Fibroblast of villous mesenchyme (primary cell): ENCODE results near the gene IFRD2. TPM values are rescaled to one million over a fixed set of nuclear protein-coding genes. Genes with fewer than 3 reads are reported as not detected.

Experiments used
- DNase-seq: peaks from one replicate; pipeline ENCODE4 v3.0.0-alpha.2; 2010; ENCODE audit warnings: low read depth
- H3K4me3 ChIP-seq: 2 replicates; pipeline ENCODE4 v1.5.1; 2011; ENCODE audit warnings: low read depth, mild to moderate bottlenecking, low read length
- total RNA-seq: library from RNA; depleted of rRNA; stranded (reverse); fragments of >200 nt; gene quantifications from 2 replicates; pipeline ENCODE4 v1.2.3, GENCODE V29; 2012
- TF ChIP-seq, protein P1 (sequence below): IDR thresholded peaks from 2 replicates; pipeline ENCODE4 v1.5.1; 2012; ENCODE audit warnings: low read depth, mild to moderate bottlenecking, low read length; ENCODE audit not compliant: insufficient read depth

The IFRD2 gene
- total RNA-seq, 1 donor: 82.0 TPM

DNA sequence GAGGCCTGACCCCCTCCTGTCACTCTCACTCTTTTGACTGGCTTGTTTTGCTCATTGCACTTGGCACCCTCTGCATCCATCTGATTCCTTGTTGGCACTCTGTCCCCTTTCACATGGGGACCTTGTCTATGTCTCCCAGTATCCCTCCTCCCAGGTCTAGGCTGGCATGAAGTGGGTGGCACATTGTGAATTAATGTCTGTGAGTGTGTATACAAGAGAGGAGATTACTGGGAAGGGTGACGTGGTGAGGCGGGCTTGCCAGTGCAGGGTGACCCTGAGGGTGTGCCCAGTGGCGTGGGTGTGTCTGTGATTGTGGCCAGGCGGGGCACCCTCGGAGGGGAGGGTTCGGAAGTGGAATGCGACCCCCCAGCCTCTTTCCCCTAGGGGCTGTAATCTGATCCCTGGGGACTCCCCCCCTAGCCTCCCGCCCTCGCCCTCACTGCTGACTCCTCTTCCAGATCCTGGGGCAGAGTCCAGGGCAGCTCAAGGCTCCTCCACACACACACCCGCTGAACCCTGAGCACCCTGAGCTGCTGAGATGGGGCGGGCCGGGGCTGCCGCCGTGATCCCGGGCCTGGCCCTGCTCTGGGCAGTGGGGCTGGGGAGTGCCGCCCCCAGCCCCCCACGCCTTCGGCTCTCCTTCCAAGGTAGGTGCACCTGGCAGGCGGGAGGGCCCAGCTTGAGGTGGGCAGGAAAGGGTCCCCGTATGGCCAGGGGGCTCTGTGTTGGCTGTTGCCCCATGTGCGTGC lies 23.4 kb downstream of the IFRD2 start, which contains the start of gene SEMA3B:
SEMA3B (plus strand) TSS at position 445 of the 749 bp plus-strand sequence; CDS start at position 539, 94 bp downstream.
- TF ChIP-seq, protein P1, sequence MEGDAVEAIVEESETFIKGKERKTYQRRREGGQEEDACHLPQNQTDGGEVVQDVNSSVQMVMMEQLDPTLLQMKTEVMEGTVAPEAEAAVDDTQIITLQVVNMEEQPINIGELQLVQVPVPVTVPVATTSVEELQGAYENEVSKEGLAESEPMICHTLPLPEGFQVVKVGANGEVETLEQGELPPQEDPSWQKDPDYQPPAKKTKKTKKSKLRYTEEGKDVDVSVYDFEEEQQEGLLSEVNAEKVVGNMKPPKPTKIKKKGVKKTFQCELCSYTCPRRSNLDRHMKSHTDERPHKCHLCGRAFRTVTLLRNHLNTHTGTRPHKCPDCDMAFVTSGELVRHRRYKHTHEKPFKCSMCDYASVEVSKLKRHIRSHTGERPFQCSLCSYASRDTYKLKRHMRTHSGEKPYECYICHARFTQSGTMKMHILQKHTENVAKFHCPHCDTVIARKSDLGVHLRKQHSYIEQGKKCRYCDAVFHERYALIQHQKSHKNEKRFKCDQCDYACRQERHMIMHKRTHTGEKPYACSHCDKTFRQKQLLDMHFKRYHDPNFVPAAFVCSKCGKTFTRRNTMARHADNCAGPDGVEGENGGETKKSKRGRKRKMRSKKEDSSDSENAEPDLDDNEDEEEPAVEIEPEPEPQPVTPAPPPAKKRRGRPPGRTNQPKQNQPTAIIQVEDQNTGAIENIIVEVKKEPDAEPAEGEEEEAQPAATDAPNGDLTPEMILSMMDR: no peak
- peak within 1 kb of the TSS; percentile 73 for H3K4me3 ChIP-seq
- peak; percentile 29 for DNase-seq

DNA sequence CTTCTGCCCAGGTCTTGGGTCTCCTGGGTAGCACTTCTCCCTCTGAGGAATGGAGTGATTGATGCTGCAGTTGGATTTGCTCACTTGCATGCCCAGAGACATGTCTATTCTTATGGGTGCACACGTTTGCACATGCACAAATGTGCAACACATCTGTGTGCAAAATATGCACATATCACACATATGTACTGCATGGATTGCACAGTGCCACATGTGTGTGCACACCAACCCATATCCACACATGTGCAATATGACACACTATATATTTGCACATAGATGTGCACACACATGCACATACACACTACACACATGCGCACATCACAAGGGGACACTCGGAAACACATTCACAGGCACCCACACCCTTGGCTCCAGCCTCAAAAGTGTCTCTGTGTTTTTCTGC lies 24.0 kb downstream of the IFRD2 start:
- peak overlapping the region; percentile 73 for H3K4me3 ChIP-seq
- no peak for DNase-seq
- TF ChIP-seq, protein P1: no peak

- peak; percentile 44 for DNase-seq
- TF ChIP-seq, protein P1: no peak
- H3K4me3 ChIP-seq: peak overlapping the region; percentile 73
Observed at GRCh38 chr3:50267280-50267913, 24.8 kb downstream of the IFRD2 start.

- no peak for DNase-seq
- TF ChIP-seq, protein P1: no peak
- peak overlapping the region; percentile 73 for H3K4me3 ChIP-seq
Observed at GRCh38 chr3:50266836-50267235, 25.4 kb downstream of the IFRD2 start.

GRCh38 chr3:50266017-50266416 lies 26.2 kb downstream of the IFRD2 start:
- DNase-seq: no peak
- TF ChIP-seq, protein P1: no peak
- no peak overlapping the region for H3K4me3 ChIP-seq

DNA sequence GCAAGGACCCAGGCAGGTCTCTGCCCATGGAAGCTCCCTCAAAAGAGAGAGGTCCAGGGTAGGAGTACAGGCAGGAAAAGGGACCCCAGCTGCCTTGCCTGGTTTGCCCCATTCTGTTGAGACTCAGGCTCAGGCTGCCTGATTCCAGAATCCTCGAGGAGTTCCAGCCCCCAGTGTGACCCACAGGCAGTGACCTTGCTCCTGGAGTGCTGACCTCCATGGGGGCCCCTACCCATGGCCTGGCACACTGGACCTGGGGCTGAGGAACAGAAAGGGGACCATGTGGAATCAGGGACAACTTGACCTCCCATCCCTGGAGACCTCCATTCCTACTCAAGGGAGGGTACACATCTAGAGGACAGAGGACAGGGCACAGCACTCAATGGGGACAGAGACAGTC lies 26.7 kb downstream of the IFRD2 start:
- DNase-seq: no peak
- TF ChIP-seq, protein P1: no peak
- H3K4me3 ChIP-seq: no peak overlapping the region
